ENCODE results near the gene GRIK4.

- TF ChIP-seq, protein P1, sequence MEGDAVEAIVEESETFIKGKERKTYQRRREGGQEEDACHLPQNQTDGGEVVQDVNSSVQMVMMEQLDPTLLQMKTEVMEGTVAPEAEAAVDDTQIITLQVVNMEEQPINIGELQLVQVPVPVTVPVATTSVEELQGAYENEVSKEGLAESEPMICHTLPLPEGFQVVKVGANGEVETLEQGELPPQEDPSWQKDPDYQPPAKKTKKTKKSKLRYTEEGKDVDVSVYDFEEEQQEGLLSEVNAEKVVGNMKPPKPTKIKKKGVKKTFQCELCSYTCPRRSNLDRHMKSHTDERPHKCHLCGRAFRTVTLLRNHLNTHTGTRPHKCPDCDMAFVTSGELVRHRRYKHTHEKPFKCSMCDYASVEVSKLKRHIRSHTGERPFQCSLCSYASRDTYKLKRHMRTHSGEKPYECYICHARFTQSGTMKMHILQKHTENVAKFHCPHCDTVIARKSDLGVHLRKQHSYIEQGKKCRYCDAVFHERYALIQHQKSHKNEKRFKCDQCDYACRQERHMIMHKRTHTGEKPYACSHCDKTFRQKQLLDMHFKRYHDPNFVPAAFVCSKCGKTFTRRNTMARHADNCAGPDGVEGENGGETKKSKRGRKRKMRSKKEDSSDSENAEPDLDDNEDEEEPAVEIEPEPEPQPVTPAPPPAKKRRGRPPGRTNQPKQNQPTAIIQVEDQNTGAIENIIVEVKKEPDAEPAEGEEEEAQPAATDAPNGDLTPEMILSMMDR (conservative IDR thresholded peaks at IDR 0.05; ENCODE audit: low read length): no peak
- no peak for TF ChIP-seq EZH2phosphoT487 (IDR thresholded peaks at IDR 0.05; ENCODE audit: borderline replicate concordance, low read depth, low read length)
Measured at GRCh38 chr11:120914601-120915000, 403.1 kb downstream of the GRIK4 start.

Measured in OCI-LY7 (cell line).